ENCODE data around the gene ESRRA.

GRCh38 chr11:64357446-64357845 lies 52.1 kb downstream of the ESRRA start:
- TF ChIP-seq, protein P1, sequence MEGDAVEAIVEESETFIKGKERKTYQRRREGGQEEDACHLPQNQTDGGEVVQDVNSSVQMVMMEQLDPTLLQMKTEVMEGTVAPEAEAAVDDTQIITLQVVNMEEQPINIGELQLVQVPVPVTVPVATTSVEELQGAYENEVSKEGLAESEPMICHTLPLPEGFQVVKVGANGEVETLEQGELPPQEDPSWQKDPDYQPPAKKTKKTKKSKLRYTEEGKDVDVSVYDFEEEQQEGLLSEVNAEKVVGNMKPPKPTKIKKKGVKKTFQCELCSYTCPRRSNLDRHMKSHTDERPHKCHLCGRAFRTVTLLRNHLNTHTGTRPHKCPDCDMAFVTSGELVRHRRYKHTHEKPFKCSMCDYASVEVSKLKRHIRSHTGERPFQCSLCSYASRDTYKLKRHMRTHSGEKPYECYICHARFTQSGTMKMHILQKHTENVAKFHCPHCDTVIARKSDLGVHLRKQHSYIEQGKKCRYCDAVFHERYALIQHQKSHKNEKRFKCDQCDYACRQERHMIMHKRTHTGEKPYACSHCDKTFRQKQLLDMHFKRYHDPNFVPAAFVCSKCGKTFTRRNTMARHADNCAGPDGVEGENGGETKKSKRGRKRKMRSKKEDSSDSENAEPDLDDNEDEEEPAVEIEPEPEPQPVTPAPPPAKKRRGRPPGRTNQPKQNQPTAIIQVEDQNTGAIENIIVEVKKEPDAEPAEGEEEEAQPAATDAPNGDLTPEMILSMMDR (IDR thresholded peaks at IDR 0.05 in 4 of 5, conservative IDR thresholded peaks at IDR 0.05 in 1 of 5), result no peak
- no peak for TF ChIP-seq POLR2A (IDR thresholded peaks at IDR 0.05)

All from gastrocnemius medialis (tissue), 4 donors.